Measurements from ENCODE around the gene GINM1.

GINM1 gene

GRCh38 chr6:149593408-149593807 is 27.2 kb downstream of the GINM1 start:
- DNase-seq (ENCODE audit: low read depth in 2 of 2, low spot score in 1 of 2), result no peak

GRCh38 chr6:149600508-149600907 is 34.3 kb downstream of the GINM1 start:
- no peak for DNase-seq (ENCODE audit: low read depth in 2 of 2, low spot score in 1 of 2)

- no peak for DNase-seq (ENCODE audit: low read depth in 2 of 2, low spot score in 1 of 2)
These were observed 42.3 kb downstream of the GINM1 start for GRCh38 chr6:149608381-149608982.

GRCh38 chr6:149614337-149614736 is 48.2 kb downstream of the GINM1 start:
- no peak for DNase-seq (ENCODE audit: low read depth in 2 of 2, low spot score in 1 of 2)

- no peak for DNase-seq (ENCODE audit: low read depth in 2 of 2, low spot score in 1 of 2)
These were observed 49.6 kb downstream of the GINM1 start for GRCh38 chr6:149615805-149616204.

- no peak for DNase-seq (ENCODE audit: low read depth in 2 of 2, low spot score in 1 of 2)
These were observed 61.5 kb downstream of the GINM1 start for GRCh38 chr6:149627672-149628071.

- no peak for DNase-seq (ENCODE audit: low read depth in 2 of 2, low spot score in 1 of 2)
These were observed 62.8 kb downstream of the GINM1 start for GRCh38 chr6:149628875-149629510.

- no peak for DNase-seq (ENCODE audit: low read depth in 2 of 2, low spot score in 1 of 2)
These were observed 68.1 kb downstream of the GINM1 start for GRCh38 chr6:149634315-149634714.

GRCh38 chr6:149636124-149636523 is 69.9 kb downstream of the GINM1 start:
- DNase-seq (ENCODE audit: low read depth in 2 of 2, low spot score in 1 of 2), result no peak

Measured in stimulated activated CD8-positive, alpha-beta memory T cell treated with anti-CD3 and anti-CD28 coated beads, Interleukin-4, amount 100 ng/mL, for 1 hour (primary cell).